GM12875 (cell line): ENCODE measurements around the gene IL23R.

Source experiments
- H3K4me3 ChIP-seq: one replicate; pipeline ENCODE4 v1.5.1; 2011; ENCODE audit warnings: low read depth, low read length, control low read depth
- CTCF ChIP-seq: IDR thresholded peaks from 2 replicates; pipeline ENCODE4 v1.5.1; 2011; ENCODE audit warnings: low read depth, mild to moderate bottlenecking, control low read depth, inconsistent platforms, low read length, moderate library complexity, borderline replicate concordance; ENCODE audit not compliant: insufficient read depth

IL23R gene

GRCh38 chr1:67236277-67236676 lies 70.0 kb downstream of the IL23R start:
- TF ChIP-seq CTCF: no peak
- no peak overlapping the region for H3K4me3 ChIP-seq

- TF ChIP-seq CTCF: no peak
Observed at GRCh38 chr1:67239738-67240137, 73.5 kb downstream of the IL23R start.

GRCh38 chr1:67241200-67241746 lies 75.0 kb downstream of the IL23R start:
- no peak overlapping the region for H3K4me3 ChIP-seq
- no peak for TF ChIP-seq CTCF

More at GRCh38 chr1:67239738-67240137, 73.5 kb downstream of the IL23R start:
- H3K4me3 ChIP-seq: no peak overlapping the region

- TF ChIP-seq CTCF: no peak
- H3K4me3 ChIP-seq: no peak overlapping the region
Observed at GRCh38 chr1:67242016-67242415, 75.8 kb downstream of the IL23R start.

GRCh38 chr1:67250051-67250653 lies 83.9 kb downstream of the IL23R start:
- TF ChIP-seq CTCF: no peak
- H3K4me3 ChIP-seq: no peak overlapping the region

- no peak overlapping the region for H3K4me3 ChIP-seq
- TF ChIP-seq CTCF: no peak
Observed at GRCh38 chr1:67256291-67257172, 90.3 kb downstream of the IL23R start.

GRCh38 chr1:67257173-67257535 lies 90.9 kb downstream of the IL23R start:
- no peak for TF ChIP-seq CTCF
- H3K4me3 ChIP-seq: no peak overlapping the region
